ENCODE measurements around the gene ADCK1.
"Not testable (repeated sequence)": the region's sequence is repeated elsewhere in the genome, so short reads cannot be mapped to it uniquely, and the experiment has no call there.

The ADCK1 gene

GRCh38 chr14:77866932-77867331, 67.0 kb downstream of the ADCK1 start:
- DNase-seq (ENCODE audit: low spot score), result no peak

- no peak for DNase-seq (ENCODE audit: low spot score)
Measured at GRCh38 chr14:77867476-77867875, 67.6 kb downstream of the ADCK1 start.

GRCh38 chr14:77868552-77869285, 68.8 kb downstream of the ADCK1 start:
- DNase-seq (ENCODE audit: low spot score), result no peak

- no peak for DNase-seq (ENCODE audit: low spot score)
Measured at GRCh38 chr14:77869340-77869739, 69.4 kb downstream of the ADCK1 start.

- DNase-seq (ENCODE audit: low spot score), result no peak
Measured at GRCh38 chr14:77870646-77871045, 70.7 kb downstream of the ADCK1 start.

- no peak for DNase-seq (ENCODE audit: low spot score)
Measured at GRCh38 chr14:77872152-77872551, 72.2 kb downstream of the ADCK1 start.

GRCh38 chr14:77872983-77873382, 73.1 kb downstream of the ADCK1 start:
- no peak for DNase-seq (ENCODE audit: low spot score)

GRCh38 chr14:77878783-77879182, 78.9 kb downstream of the ADCK1 start:
- DNase-seq (ENCODE audit: low spot score), result no peak

- no peak for DNase-seq (ENCODE audit: low spot score)
Measured at GRCh38 chr14:77880056-77880455, 80.1 kb downstream of the ADCK1 start.

GRCh38 chr14:77882098-77882497, 82.2 kb downstream of the ADCK1 start:
- DNase-seq (ENCODE audit: low spot score), result peak; percentile 67

- DNase-seq (ENCODE audit: low spot score), result no peak
Measured at GRCh38 chr14:77882636-77883035, 82.7 kb downstream of the ADCK1 start.

- no peak for DNase-seq (ENCODE audit: low spot score)
Measured at GRCh38 chr14:77883131-77883846, 83.4 kb downstream of the ADCK1 start.

- DNase-seq (ENCODE audit: low spot score), result no peak
Measured at GRCh38 chr14:77883847-77884238, 83.9 kb downstream of the ADCK1 start.

- DNase-seq (ENCODE audit: low spot score), result no peak
Measured at GRCh38 chr14:77885367-77885766, 85.5 kb downstream of the ADCK1 start.

GRCh38 chr14:77886010-77886409, 86.1 kb downstream of the ADCK1 start:
- DNase-seq (ENCODE audit: low spot score), result no peak

- not testable (repeated sequence) for DNase-seq (ENCODE audit: low spot score)
Measured at GRCh38 chr14:77888903-77889302, 89.0 kb downstream of the ADCK1 start.

- DNase-seq (ENCODE audit: low spot score), result no peak
Measured at GRCh38 chr14:77889971-77890442, 90.1 kb downstream of the ADCK1 start.

GRCh38 chr14:77890873-77891272, 91.0 kb downstream of the ADCK1 start:
- DNase-seq (ENCODE audit: low spot score), result no peak

GRCh38 chr14:77892381-77892871, 92.5 kb downstream of the ADCK1 start:
- DNase-seq (ENCODE audit: low spot score), result no peak

- DNase-seq (ENCODE audit: low spot score), result no peak
Measured at GRCh38 chr14:77892890-77893484, 93.1 kb downstream of the ADCK1 start.

- DNase-seq (ENCODE audit: low spot score), result no peak
Measured at GRCh38 chr14:77897374-77897773, 97.5 kb downstream of the ADCK1 start.

- DNase-seq (ENCODE audit: low spot score), result no peak
Measured at GRCh38 chr14:77902811-77903210, 102.9 kb downstream of the ADCK1 start.

- DNase-seq (ENCODE audit: low spot score), result no peak
Measured at GRCh38 chr14:77903221-77903620, 103.3 kb downstream of the ADCK1 start.
